Cerebellar nuclear complex (tissue), 1 donor: ENCODE measurements around the gene ITSN1.
"Not testable (repeated sequence)": the region's sequence is repeated elsewhere in the genome, so short reads cannot be mapped to it uniquely, and the experiment has no call there.

ENCODE experiments used
- DNase-seq, 2 experiments: peaks; one replicate each; lab custom pipeline; 2025; lab: John Stamatoyannopoulos, UW

The ITSN1 gene

GRCh38 chr21:33863191-33863590 lies 220.9 kb downstream of the ITSN1 start:
- not testable (repeated sequence) for DNase-seq

DNA sequence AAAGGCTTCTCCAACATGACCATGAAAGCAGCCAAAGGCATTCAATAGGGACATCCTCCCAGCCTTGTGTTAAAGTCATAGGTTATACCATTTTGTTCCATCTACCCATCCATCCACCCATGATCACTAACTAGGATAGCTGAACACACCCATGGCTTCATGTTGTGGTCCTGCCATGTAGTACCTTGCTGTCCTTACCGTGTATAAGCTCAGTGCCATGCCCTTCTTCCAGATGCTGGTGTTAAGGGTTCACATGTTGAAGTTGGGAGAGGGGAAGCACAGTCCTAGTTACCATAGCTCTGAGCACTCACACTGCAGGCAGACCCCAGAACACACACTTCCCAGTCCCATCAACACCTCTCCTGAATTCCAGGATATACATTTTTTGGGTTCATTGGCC lies 221.8 kb downstream of the ITSN1 start:
- DNase-seq = no peak

DNA sequence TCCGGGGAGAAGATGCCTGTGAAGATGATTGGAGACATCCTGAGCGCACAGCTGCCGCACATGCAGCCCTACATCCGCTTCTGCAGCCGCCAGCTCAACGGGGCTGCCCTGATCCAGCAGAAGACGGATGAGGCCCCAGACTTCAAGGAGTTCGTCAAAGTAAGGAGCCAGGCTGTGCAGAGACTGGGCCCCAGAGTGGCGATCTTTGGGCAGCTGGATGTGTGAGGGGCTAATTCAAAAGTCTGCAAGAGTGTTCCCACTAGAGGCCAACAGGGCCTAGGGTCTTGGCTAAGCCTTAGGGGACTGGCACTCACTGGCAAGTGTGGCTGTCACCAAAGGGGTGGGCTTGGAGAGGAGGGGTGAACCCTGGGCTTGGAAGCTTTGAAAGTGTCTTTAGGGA lies 222.9 kb downstream of the ITSN1 start:
- DNase-seq = no peak

GRCh38 chr21:33865996-33866575 lies 223.8 kb downstream of the ITSN1 start:
- no peak for DNase-seq

GRCh38 chr21:33866826-33867225 lies 224.5 kb downstream of the ITSN1 start:
- no peak for DNase-seq

DNA sequence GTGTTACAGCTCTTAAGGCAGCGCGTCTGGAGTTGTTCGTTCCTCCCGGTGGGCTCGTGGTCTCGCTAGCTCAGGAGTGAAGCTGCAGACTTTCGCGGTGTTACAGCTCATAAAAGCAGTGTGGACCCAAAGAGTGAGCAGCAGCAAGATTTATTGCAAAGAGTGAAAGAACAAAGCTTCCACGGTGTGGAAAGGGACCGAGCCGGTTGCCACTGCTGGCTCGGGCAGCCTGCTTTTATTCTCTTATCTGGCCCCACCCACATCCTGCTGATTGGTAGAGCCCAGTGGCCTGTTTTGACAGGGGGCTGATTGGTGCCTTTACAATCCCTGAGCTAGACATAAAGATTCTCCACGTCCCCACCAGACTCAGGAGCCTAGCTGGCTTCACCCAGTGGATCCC lies 225.6 kb downstream of the ITSN1 start:
- DNase-seq = not testable (repeated sequence)

- no peak for DNase-seq
Observed at GRCh38 chr21:33869873-33870272, 227.6 kb downstream of the ITSN1 start.

DNA sequence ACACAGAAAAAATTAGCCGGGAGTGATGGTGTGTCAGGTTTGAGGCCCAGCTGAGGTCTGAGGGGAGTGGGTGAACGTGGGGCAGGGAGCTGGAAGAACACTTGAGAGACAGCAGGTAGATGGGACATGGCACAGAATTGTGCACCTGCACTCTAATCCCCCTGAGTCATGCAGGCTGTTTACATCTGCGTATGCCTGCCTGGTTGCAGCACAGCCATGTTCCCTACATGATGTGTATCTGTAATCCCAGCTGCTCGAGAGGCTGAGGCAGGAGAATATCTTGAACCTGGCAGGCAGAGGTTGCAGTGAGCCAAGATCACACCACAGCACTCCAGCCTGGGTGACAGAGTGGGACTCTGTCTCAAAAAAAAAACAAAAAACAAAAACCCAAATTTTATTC lies 228.5 kb downstream of the ITSN1 start:
- DNase-seq = no peak

DNA sequence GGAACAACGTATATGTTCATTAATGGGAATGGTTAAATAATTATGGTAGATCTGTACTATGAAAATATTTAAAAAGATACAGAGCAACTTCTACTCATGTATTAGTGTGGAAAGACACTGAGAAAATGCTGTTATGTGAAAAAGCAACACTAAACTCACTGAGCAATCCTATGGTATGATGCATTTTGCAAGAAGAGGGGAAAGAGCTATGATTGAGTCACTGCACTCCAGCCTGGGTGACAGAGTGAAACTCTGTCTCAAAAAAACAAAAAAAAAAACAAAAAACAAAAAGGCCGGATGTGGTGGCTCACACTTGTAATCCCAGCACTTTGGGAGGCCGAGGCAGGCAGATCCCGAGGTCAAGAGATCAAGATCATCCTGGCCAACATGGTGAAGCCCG lies 228.9 kb downstream of the ITSN1 start:
- no peak for DNase-seq

DNA sequence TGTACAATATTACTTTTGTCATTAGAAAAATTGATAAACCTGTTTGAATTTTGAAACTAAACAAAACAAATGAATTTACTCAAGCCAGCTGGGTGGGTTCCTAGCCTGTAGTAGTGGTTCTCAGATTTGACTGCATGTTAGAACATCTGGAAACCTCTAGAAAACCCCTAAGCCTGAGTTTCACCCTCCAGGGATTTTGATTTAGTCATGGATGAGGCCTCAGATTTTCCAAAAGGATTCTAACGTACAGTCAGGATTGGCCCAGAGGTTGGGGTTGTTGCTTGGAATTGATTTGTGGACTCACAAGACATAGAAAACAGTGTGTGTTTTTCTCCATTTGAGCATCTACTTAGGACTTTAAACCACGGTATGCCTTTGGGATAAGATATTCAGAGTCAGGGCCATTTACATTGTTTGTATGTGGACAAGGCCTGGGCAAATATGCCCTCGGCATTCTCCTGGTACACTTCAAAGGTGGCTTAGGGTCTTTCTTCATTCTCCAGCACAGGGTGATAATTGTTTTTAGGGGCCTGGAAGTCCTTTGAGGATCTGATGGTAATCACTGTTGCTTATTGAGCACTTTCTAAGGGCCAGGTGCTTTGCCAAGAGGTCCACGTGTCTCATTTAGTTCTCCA lies 230.7 kb downstream of the ITSN1 start:
- DNase-seq = no peak

DNA sequence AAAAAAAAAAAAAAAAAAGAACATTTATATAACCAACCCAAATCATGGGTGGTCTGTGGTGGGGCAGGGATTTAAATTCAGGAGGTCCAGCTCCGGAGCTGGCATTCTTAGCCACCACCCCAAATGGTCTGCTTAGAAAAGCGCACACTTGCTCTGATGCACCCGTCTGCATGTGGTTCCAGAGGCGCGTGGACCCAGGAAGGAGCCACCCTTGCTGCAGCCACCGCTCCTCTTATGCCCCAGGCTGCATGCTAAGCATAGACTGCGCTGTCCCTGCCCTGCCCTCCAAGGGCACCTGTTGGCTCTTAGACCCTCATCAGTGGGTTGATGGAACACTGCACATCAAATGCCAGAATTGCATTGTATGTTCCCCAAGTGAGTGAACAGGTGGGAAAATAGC lies 231.9 kb downstream of the ITSN1 start:
- no peak for DNase-seq

- DNase-seq = no peak
Observed at GRCh38 chr21:33875026-33875695, 232.9 kb downstream of the ITSN1 start.

GRCh38 chr21:33878824-33879223 lies 236.5 kb downstream of the ITSN1 start:
- DNase-seq = no peak

DNA sequence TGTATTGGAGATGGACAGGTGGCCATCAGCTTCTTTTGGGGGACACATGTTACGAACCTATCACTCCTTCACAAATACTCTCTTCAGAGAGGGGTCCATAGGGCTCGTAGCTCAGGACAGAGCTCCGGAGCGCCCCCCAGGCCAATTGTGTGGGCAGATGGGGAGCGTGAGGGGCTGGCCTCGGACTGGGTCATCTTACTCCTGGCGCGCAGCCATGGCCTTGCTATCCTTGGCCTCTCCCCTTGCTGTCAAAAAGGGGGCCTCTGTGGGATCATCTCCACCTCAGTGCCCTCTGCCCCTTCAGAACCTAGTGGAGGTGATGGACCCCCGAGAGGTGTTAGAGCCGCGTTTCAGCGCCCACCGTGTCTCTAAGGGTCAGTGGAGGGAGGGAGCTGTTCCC lies 238.3 kb downstream of the ITSN1 start:
- DNase-seq = no peak

GRCh38 chr21:33881689-33882440 lies 239.6 kb downstream of the ITSN1 start:
- no peak for DNase-seq

DNA sequence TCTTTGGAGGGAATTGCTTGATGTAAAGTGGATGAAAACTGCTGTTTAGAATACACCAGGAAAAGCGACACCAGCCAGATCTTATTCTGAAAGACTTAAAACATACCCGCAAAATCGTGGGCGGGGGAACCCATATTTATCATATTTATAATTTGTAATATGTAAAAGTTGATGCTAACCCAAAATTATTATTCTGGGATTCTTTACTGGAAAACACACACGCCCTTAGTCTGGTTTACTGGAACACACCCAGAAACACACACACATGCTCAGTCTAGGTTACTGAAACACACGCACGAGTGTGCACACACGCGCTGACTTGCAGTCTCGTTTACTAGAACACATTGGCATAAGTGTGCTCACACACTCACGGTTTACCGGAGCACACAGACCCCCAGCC lies 240.8 kb downstream of the ITSN1 start:
- DNase-seq = no peak

DNA sequence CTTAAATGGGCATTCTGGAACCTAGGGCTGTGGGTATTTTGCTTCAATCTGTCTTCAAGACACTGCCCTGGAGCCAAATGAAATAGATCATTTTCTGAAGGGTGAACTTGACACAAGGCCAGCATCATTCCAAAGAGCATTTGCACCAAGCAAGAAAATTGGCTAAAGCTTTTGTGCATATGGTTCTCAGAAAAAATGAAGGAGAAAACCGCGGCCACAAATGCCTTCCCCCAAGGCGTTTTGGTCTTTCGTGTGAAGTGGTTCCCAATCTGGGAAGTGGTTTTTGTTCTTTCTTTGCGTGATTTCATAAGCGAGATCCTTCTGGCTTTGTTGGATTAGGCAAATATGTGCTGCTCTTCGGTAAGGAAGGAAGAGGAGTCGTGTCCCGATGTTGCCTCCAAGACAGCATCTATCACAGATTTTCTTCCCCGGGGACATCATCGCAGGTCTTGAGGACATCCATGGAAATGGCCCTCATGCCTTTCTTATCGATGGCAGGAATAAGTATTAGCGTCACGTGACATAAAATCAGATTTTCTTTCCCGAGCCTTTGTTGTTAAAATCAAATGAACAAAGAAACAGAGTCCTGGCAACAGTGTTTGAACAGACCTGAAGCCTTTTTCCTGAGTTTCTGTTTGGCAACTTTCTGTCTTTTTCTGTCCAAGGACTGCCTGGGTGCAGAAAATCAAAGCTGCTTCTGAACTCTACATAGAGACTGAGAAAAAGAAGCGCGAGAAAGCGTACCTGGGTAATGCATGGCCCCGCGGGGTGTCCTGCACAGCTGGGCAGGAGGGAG lies 242.3 kb downstream of the ITSN1 start:
- peak in 1 of 2 experiments; percentile 33 for DNase-seq

- DNase-seq = no peak
Observed at GRCh38 chr21:33885172-33885514, 242.8 kb downstream of the ITSN1 start.

GRCh38 chr21:33886321-33886720 lies 244.0 kb downstream of the ITSN1 start:
- no peak for DNase-seq

DNA sequence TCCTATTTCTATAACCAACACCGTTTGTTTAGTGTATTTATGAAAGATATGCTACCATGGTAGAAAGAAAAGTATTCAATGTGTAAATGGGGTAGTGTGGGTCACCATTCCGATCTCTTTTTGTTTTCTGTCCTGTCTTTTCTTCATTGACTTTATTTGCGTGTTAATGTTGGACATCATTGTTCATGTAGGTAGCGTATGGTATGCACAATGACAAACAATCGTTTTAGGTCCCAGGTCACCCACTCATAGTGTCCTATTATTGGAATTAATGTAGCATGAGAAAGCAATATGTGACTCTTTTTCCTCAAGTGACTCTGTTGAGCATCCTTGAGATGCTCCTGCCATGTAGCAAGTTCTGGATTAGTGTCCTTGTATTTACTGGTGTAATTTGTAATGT lies 247.9 kb downstream of the ITSN1 start:
- no peak for DNase-seq

GRCh38 chr21:33892853-33893252 lies 250.6 kb downstream of the ITSN1 start:
- DNase-seq = no peak

DNA sequence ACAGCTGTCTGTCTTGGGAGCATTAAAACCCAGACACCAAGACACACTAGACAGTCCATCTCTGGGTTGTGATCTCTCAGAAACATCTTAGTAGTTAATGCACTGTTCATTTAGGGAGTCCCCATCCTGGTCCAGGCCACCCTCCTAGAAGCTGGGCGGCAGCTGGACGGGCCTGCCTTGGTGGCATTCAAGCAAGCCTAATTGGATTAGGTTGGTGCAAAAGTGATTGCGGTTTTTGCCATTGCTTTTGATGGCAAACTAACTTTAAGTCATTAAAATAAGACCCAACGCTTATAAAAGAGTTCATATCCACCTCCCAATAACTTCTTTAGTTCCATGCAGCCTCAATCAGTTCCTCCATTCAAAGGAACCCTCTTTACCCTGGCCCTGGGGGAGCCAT lies 251.6 kb downstream of the ITSN1 start:
- no peak for DNase-seq
